Measurements from ENCODE around the gene CDH8. TPM values are rescaled to one million over a fixed set of nuclear protein-coding genes. Genes with fewer than 3 reads are reported as not detected.

The CDH8 gene
- total RNA-seq, 1 experiment from 2014 or later = not detected

GRCh38 chr16:61945511-61945910, 90.7 kb downstream of the CDH8 start:
- Histone ChIP-seq H3K79me2 (ENCODE audit: low read depth) (no peaks in the 10 kb centered on the region), H3K4me2 (no peak overlapping the region), H3K27me3 (ENCODE audit: insufficient read depth, low read depth) (no peaks in the 10 kb centered on the region), H3K4me3 (no peak overlapping the region), H4K20me1 (ENCODE audit: insufficient read depth) (no peaks in the 10 kb centered on the region), H3K9me3 (ENCODE audit: insufficient read depth, low read depth) (no peaks in the 10 kb centered on the region), H2AFZ (no peak overlapping the region), H3K4me1 (replicated peaks; ENCODE audit: insufficient read depth) (no peaks in the 10 kb centered on the region), H3K27ac (no peak overlapping the region), H3F3A (ENCODE audit: insufficient read depth, low read depth) (no peaks in the 10 kb centered on the region), H3K36me3 (ENCODE audit: low read depth) (no peaks in the 10 kb centered on the region), H3K9me2 (ENCODE audit: insufficient read depth) (no peaks in the 10 kb centered on the region)
- TF ChIP-seq, protein P1, sequence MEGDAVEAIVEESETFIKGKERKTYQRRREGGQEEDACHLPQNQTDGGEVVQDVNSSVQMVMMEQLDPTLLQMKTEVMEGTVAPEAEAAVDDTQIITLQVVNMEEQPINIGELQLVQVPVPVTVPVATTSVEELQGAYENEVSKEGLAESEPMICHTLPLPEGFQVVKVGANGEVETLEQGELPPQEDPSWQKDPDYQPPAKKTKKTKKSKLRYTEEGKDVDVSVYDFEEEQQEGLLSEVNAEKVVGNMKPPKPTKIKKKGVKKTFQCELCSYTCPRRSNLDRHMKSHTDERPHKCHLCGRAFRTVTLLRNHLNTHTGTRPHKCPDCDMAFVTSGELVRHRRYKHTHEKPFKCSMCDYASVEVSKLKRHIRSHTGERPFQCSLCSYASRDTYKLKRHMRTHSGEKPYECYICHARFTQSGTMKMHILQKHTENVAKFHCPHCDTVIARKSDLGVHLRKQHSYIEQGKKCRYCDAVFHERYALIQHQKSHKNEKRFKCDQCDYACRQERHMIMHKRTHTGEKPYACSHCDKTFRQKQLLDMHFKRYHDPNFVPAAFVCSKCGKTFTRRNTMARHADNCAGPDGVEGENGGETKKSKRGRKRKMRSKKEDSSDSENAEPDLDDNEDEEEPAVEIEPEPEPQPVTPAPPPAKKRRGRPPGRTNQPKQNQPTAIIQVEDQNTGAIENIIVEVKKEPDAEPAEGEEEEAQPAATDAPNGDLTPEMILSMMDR (conservative IDR thresholded peaks at IDR 0.05) = no peak
- TF ChIP-seq EZH2 (IDR thresholded peaks at IDR 0.05; ENCODE audit: low read depth) = no peak
- intact Hi-C loops (cut with micrococcal nuclease; ENCODE audit: unreplicated experiment) = no loop called here
- BruUV-seq (replicated peaks) = no TSS peak
- ChIA-PET CTCF (no interaction called here), POLR2A (ENCODE audit: unreplicated experiment) (no interaction called here)
- DNase-seq = no peak

- Histone ChIP-seq H3K4me2 (no peak overlapping the region), H3K27me3 (ENCODE audit: insufficient read depth, low read depth) (no peaks in the 10 kb centered on the region), H3K27ac (no peak overlapping the region), H3K4me3 (no peak overlapping the region), H4K20me1 (ENCODE audit: insufficient read depth) (no peaks in the 10 kb centered on the region), H3K9me2 (ENCODE audit: insufficient read depth) (no peaks in the 10 kb centered on the region), H3K36me3 (ENCODE audit: low read depth) (no peaks in the 10 kb centered on the region), H3F3A (ENCODE audit: insufficient read depth, low read depth) (no peaks in the 10 kb centered on the region), H3K4me1 (replicated peaks; ENCODE audit: insufficient read depth) (no peaks in the 10 kb centered on the region), H3K79me2 (ENCODE audit: low read depth) (no peaks in the 10 kb centered on the region), H2AFZ (no peak overlapping the region), H3K9me3 (ENCODE audit: insufficient read depth, low read depth) (no peaks in the 10 kb centered on the region)
- no peak for TF ChIP-seq EZH2 (IDR thresholded peaks at IDR 0.05; ENCODE audit: low read depth)
- TF ChIP-seq, protein P1 (conservative IDR thresholded peaks at IDR 0.05) = no peak
- no peak for DNase-seq
- CTCF ChIA-PET = no interaction called here
- intact Hi-C loops (cut with micrococcal nuclease; ENCODE audit: unreplicated experiment) = no loop called here
- no TSS peak for BruUV-seq (replicated peaks)
- POLR2A ChIA-PET (ENCODE audit: unreplicated experiment) = no interaction called here
These were observed 92.2 kb downstream of the CDH8 start for GRCh38 chr16:61944004-61944403.

DNA sequence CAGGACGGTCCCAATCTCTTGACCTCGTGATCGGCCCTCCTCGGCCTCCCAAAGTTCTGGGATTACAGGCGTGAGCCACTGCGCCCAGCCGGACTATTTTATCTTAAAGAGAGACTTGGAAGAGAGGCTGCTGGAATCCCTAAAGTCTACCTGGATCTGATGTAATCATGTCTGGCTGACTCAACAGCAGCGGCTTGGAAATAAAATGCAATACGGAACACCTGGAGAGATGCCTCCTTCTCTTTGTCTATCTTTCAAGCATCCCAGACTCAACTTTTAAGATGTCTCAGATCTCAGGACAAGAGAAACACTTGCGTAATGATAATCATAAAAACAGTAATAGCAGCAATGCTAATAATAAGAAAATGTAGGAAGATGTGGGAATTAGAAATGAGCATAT, 95.6 kb downstream of the CDH8 start:
- Histone ChIP-seq H3K27me3 (ENCODE audit: insufficient read depth, low read depth) (no peaks in the 10 kb centered on the region), H3K4me2 (no peak overlapping the region), H2AFZ (no peak overlapping the region), H3K36me3 (ENCODE audit: low read depth) (no peaks in the 10 kb centered on the region), H3K79me2 (ENCODE audit: low read depth) (no peaks in the 10 kb centered on the region), H3K4me1 (replicated peaks; ENCODE audit: insufficient read depth) (no peaks in the 10 kb centered on the region), H3K9me2 (ENCODE audit: insufficient read depth) (no peaks in the 10 kb centered on the region), H3K4me3 (no peak overlapping the region), H3F3A (ENCODE audit: insufficient read depth, low read depth) (no peaks in the 10 kb centered on the region), H4K20me1 (ENCODE audit: insufficient read depth) (no peaks in the 10 kb centered on the region), H3K27ac (no peak overlapping the region), H3K9me3 (ENCODE audit: insufficient read depth, low read depth) (no peaks in the 10 kb centered on the region)
- ChIA-PET POLR2A (ENCODE audit: unreplicated experiment) (no interaction called here), CTCF (no interaction called here)
- BruUV-seq (replicated peaks) = no TSS peak
- intact Hi-C loops (cut with micrococcal nuclease; ENCODE audit: unreplicated experiment) = no loop called here
- DNase-seq = no peak
- TF ChIP-seq, protein P1 (conservative IDR thresholded peaks at IDR 0.05) = no peak
- no peak for TF ChIP-seq EZH2 (IDR thresholded peaks at IDR 0.05; ENCODE audit: low read depth)
